SKM-1 (cell line): Measurements from ENCODE around the gene LDLRAD4.
"Not testable (repeated sequence)": the region's sequence is repeated elsewhere in the genome, so short reads cannot be mapped to it uniquely, and the experiment has no call there.

Source experiments
- DNase-seq: peaks from one replicate; lab custom pipeline; 2025; ENCODE audit not compliant: unreplicated experiment; lab: John Stamatoyannopoulos, UW

The LDLRAD4 gene

GRCh38 chr18:13477147-13477683 is 258.7 kb downstream of the LDLRAD4 start:
- DNase-seq: no peak

DNA sequence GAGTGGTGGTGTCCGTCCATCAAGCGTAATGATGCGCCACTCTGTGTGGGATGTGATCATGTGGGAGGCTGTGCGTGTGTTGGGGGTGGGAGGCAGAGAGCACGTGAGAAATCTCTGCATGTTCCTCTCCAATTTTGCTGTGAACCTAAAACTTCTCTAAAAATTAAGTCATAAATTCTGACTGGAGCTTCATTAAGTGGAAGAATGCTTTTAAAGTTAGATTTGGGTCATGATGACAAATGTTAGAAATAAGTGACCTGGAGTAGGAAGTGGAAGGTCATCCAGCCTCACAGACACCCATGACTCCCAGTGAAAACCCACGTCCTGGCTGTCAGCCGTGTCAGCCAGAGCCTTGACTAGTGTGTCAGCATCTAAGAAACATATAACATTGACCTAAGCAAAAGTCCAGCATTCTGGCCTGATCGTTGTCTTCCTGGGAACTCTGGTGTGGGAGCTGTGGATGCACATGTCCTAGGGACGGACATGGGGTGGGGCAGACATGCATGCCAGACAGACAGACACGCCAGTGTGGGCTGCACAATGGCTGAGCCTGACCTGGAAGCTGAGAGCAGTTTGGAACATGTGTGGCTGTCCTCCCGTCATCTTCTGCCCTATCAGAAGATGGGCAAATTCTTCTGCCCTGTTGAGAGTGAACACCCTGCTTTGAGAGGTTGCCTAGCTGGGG is 262.2 kb downstream of the LDLRAD4 start:
- DNase-seq: no peak

DNA sequence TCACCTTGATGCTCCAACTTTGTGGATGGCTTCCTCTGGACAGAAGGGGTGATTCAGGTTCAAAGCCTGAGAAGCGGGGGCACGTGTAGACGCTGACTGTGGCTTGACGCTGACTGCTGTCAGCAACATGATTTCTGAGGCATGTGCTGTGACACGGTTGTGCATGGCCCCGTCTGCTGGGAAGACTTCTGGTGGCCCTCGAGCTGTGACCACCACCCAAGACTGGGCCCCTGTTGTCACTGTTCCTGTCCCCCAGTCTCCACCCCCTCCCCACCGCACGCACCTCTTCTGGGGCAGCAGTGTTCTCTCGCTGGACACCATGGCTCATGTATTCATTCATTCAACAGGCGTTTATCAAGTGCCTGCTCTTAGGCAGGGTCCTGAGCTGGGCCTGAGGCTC is 262.8 kb downstream of the LDLRAD4 start:
- no peak for DNase-seq

DNA sequence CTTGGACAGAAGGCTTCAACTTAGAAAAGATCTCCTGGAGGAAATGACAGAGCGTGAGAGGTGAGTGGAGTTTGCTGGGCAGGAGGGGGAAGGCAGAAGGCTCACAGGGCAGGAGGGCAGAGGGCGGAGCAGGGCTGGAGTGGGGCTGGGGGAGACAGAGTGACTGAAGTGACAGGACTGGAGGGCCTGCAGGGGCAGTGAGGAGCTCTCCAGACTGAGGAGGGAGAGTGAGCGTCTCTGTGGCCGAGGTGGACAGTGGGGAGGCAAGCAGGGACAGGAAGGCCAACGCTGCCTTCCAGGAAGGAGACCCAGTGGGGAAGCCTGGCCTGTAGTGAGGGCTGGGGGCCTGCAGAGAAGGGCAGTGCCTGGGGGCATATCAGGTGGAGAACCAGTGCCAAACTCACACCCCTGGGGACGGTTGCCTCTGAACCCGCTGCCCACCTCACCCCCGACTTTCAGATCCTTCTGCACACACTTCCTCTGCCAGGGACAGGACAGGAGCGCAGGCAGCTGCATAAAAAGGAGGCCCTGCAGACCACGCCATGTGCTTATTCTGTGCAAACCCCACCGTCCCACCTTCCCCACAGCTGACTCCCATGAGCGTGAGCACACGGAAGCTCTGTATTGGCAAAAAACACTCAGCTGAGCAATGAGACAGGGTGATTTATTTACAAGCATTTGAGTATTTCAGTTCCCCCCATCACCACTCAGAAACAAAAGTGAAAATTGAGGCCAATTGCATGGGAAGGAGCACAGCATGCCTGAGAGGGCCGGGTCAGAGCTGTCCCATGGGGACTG is 263.5 kb downstream of the LDLRAD4 start:
- DNase-seq: no peak

GRCh38 chr18:13482618-13482945 is 264.0 kb downstream of the LDLRAD4 start:
- DNase-seq: no peak

GRCh38 chr18:13483316-13484270 is 265.0 kb downstream of the LDLRAD4 start:
- no peak for DNase-seq

DNA sequence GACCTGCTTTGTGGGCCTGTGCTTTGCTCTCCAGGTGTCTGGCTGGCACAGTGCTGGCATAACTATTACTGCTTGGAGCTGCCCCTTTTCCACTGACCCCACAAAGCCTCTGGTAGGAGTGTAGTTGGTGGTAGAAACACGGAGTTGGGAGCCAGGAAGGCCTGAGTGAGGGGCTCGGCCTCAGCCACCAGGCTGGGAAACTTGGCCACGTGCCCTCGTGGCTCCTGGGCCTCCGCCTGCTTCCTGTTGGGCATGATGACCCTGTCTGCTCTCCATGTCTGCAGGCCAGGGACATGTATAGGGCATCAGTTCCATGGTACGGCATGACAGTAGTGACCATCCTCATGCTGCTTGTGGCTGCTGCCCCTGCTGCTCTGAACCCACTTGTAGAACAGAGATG is 266.6 kb downstream of the LDLRAD4 start:
- DNase-seq: no peak

- DNase-seq: no peak
These were observed 267.0 kb downstream of the LDLRAD4 start for GRCh38 chr18:13485604-13486003.

- DNase-seq: no peak
These were observed 267.7 kb downstream of the LDLRAD4 start for GRCh38 chr18:13486284-13486683.

DNA sequence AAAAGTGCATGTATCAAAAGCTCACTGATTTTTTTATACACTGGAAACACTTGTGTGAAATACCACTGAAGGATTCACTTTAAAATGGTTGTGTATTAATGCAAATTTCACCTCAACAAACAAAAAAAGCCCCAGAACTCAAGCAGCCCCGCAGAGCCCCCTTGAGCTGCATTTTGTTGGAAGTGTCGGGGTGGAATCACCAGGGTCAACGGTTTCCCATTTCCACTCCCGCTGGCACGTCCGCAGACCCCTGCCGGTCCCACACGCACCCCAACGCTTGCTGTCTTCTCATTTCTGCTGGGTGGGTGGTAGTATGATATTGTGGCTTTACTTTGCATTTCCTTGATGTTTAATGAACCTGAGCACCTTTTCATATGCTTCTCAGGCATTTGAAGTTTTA is 268.1 kb downstream of the LDLRAD4 start:
- DNase-seq: no peak

GRCh38 chr18:13487237-13487636 is 268.7 kb downstream of the LDLRAD4 start:
- no peak for DNase-seq

DNA sequence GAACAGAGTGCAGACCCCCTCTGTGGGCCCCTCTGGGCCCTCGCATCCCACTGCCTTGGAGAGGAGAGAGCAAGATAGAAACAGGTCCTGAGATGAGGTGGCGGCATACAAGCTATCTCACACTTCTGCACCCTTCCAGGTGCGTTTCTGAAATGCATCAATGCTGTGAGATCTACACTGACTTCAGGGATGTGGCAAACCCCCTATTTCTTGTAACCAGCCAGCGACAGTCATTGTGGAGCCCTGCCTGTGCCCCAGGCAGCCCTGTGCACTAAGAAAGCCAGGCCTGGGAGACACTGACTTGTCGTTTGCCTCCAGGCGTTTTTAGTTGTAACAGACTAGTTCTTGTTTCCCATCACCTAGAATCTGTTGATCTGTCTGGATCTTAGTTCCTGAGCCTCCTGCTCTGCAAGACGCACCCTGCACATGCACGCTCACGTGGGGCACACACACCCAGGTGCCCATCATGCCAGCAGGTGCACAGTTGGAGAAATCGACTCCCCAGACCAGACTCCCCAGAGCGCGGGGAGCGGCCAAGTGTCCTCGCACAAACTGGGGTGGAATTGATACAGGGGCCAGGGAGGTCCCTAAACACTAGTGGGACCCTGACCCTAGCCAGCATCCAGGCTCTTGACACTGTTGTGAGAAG is 269.8 kb downstream of the LDLRAD4 start:
- DNase-seq: no peak

DNA sequence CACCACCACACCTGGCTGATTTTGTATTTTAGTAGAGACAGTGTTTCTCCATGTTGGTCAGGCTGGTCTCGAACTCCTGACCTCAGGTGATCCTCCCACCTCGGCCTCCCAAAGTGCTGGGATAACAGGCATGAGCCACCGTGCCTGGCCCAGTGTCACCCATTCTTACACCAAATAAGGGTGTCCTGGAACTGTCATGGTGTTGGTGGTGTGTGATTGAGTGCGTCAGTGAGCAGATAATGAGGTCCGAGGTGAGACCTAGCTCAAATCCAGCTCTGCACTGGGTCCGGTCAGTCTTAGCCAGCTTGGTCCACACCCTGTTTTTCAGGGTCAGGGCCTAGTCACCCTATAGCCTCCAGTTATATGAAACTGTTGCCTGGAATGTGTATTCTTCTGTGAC is 270.7 kb downstream of the LDLRAD4 start:
- not testable (repeated sequence) for DNase-seq

DNA sequence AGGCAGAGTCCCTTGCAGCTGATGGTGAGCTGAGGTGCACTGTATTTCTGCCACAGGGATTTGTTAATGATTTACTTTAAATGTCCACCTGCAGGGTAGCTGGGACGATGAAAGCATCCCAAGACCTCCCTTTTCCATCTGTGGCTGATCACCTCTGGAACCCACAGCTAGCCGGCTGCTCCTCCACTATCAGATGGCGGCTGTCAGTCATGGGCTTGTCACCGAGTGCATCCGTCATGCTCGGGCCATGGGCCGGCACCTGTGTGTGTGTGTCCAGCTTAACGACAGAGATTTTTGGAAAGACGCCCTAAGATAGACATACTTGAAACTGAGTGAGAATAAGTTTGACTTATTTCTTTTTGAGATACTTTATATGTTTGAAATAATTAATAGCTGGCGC is 272.6 kb downstream of the LDLRAD4 start:
- DNase-seq: no peak

DNA sequence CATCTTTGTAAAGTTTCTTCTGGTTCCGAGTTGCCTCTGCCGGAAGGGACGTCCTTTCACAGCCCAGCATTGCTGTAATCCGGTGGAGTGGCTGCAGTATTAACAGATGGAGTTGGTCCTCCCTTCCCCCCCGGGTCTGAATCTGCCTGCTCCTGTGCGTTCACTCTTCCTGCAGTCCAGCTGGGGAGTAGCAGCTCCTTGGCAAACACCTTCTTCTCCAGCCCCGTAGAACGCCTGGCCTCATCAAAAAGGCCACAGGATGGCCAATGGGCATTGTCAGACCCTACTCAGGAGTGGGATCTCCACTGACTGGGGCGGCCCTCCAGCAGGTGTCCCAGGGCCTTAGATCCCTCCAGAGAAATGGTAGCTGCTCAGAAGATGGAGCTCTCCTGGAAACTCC is 273.8 kb downstream of the LDLRAD4 start:
- DNase-seq: no peak

DNA sequence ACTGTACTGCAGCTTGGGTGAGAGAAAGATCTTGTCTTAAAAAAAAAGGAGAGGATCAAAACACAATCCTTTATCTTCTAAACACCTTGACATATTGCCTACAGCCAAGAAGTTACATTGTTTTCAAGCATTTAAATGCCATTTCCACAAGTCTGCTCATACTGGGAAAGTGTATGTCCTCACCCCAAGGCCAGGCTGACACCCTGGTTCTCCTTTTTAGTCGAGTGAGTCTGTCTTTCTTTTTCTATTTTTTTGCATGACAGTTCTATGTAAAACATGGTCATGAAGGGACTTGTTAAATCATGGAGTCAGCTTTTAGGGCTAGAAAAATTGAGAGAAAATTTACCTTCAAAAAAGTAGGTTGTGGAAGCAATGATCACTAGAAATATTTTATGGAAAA is 274.5 kb downstream of the LDLRAD4 start:
- no peak for DNase-seq

DNA sequence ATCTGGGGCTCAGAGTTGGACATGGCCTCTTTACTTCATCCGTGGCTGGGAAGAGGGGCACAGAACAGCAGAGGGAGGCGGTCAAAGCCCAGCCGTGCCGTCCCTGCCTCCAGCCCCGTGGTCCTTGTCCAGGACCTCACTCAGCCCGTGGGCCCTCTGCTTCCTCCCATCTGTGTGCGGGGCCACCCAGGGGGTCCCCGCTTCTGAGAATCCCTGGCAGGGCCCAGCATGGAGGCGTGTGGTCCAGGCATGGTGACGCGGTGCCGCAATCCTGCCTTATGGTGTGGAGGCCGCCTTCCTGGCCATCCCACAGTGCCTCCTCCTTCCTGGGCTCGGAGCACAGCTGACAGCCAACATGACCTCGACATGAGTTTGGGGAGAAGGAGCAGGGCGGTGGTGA is 275.2 kb downstream of the LDLRAD4 start:
- DNase-seq: no peak

GRCh38 chr18:13494871-13495445 is 276.4 kb downstream of the LDLRAD4 start:
- no peak for DNase-seq

DNA sequence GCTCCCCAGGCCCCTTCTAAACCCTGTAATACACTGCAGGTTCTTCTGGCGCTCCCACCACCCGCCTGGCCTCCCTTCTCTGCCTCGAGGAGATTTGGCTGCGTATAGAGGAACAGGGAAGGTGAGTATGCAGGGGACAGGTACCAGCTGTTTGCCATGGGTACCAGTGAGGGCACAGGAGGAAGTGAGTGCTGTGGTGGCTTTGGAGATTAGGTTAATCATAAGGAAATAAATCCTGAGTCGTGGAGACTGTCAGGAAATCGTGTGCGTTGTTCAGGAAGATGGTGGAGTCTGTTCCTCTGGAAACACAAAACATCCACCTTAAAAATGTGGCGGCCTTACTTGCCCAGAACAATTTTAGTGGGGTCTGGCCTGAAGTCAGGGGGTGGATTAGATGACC is 277.4 kb downstream of the LDLRAD4 start:
- DNase-seq: no peak

DNA sequence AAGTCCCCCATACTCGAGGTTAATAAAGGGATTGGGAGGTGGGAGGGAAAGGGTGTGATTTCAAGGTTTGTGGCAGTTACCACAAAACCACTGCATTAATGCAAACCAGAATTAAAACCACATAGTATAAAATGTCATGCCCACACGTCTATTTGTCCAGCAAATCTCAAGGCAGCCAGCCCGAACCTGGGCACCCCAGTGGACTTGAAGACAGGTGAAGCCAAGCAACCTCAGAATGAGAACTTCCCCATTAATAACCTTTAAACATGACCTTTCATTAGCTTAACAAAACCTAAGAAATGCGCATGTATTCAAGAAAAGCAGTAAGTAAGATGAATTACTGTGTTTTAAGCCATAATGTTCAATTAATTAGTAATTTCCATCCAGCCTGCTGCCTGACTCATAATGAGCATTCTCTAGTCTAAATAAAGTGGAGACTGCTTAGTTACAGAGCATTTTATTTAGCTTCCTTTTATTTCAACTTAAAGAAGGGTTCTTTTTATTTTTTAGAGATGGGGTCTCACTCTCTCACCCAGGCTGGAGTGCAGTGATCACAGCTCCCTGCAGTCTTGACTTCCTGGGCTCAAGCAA is 278.2 kb downstream of the LDLRAD4 start:
- no peak for DNase-seq
